SH-SY5Y (cell line): ENCODE results near the gene SPAG6.

Source experiments
- GATA2 ChIP-seq: IDR thresholded peaks from 2 replicates; pipeline ENCODE4 v1.6.1; 2011; ENCODE audit warnings: mild to moderate bottlenecking, low read depth, low read length
- GATA3 ChIP-seq: IDR thresholded peaks from 2 replicates; pipeline ENCODE4 v1.6.1; 2011; ENCODE audit warnings: low read depth, mild to moderate bottlenecking, low read length, moderate library complexity

GRCh38 chr10:22343731-22344130 is 1.6 kb upstream of the SPAG6 start:
- TF ChIP-seq GATA2 (no peak), GATA3 (no peak)
